GOT3 (cell line): ENCODE results near the gene TNFAIP8.

Experiments
- DNase-seq: peaks from one replicate; lab custom pipeline; 2025; ENCODE audit warnings: mixed read lengths; lab: John Stamatoyannopoulos, UW

TNFAIP8 gene

DNA sequence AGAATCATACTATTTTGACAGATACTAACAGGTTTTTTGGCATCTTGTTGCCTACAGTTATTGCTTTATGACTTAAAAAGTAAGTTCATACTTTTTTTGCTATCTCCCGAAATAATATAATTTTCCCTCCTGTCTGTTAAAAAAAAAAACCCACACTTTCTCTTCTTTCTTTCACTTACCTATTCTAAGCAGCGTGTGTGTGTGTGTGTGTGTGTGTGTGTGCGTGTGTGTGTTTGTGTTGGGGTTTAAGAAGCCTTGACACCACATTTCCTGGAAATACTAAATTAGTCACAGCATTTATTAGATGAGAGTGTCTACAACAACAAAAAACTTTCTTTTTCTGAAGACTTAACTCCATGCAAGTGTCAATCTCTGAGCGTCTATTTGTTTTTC is 12.4 kb downstream of the TNFAIP8 start:
- no peak for DNase-seq

DNA sequence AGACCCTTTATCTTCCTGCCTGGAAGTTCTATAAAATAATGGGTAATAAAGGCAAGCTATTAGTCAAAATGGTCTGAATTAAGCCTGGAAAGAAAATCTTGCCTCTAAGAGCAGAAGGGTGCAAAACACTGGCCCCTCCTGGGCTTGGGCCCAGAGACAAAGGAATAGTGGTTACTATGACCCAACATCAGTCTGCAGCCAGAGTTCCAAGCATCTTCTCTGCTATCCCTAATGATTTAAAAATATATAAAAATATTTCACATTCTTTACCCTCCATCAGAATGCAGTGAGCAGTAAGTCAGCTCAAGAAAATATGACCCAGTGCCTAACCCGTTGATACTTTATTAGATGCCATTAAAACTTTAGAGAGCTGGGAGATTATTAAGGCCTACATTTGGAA is 14.7 kb downstream of the TNFAIP8 start:
- no peak for DNase-seq

DNA sequence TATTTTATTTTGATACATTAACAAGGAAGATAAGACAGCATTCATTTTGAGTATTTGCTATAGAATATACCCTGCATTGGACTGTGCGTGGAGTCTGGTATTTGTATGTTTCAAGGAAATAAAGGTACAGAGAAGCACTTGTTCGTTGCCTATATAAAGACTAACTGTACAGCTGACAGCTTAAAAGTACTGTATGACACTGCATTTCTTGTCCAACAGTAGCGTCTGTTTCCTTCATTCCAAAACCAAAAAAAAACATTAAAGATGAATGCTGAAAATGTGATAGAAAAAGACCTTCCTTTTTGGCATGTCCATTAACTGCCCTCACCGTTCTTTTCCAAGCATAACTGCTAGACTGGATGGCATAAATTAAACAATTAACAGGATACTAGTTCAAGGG is 15.3 kb downstream of the TNFAIP8 start:
- no peak for DNase-seq

DNA sequence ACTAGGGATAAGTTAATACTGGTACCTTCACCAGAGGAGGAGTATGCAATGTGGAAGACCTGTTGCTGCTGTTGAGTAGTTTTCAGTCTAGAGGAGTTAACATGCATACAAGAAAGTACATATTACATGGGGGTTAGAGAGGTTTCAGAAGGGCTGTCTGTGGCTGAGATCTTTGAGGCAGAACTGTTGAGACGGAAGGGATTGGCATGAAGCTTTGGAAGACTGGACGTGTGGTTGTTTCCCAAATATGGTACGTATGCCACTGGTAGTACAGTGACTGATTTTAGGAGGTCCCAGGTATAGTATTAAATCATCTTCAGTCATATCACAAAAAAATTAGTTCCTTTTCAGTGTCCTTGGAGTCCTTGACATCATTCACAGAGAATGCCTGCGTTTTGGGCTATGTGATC is 17.6 kb downstream of the TNFAIP8 start:
- no peak for DNase-seq

DNA sequence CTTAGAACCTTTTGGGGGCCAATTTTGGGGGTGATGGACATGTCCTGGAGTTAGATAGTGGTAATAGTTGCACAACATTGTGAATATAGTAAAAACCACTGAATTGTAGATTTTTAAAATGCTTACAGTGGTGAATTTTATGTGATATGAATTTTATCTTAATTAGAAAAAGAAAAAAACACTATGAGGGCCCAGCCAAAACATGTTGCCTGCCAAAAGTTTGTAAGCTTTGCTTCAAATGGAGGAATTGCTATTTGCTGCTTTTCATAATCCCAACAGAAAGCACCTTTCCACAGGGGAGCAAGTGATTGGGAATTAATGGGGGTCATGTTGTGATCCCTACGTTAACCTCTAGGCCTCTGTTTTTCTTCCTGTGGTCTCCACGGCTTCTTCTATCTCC is 19.1 kb downstream of the TNFAIP8 start:
- DNase-seq = no peak

DNA sequence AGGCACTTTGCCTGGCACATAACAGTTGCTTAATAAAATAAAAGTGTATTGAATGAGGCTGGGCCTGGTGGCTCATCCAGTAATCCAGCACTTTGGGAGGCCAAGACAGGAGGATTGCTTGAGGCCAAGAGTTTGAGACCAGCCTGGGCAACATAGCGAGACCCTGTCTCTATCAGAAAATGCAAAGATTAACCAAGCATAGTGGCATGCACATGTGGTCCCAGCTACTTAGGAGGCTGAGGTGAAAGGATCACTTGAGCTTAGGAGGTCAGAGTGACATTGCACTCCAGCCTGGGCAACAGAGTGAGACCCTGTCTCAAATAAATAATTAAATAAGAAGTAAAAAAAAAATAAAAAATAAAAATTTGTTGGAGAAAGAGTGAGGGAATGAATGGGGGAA is 21.2 kb downstream of the TNFAIP8 start:
- DNase-seq = no peak

DNA sequence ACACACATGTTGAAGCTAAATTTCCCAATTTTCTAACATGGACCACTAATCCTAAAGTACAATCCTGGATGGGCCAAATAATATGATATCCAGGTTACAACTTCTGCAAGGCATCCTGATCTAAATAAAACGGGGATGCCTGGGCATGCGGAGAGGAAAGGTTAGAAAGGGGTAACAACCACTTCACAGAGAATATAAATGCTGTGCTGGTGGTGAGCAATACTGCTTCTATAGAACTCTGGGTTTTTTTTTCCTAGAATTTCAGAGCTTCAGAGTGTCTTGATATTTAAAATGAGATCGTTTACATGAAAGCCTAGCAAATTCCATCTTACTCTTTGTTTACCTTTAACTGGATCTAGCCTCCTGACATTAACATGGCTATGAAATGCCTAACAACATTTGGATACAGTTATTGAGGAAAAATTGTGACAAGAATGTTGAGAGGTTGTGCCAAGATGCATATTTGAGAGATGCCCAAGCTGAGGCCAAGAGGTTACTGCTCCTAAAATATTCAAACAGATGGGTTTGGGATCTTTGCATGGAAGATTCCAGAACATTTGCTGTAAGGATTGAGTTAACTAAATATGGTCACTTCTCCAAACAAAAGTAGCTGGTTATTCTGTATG is 22.4 kb downstream of the TNFAIP8 start:
- no peak for DNase-seq

DNA sequence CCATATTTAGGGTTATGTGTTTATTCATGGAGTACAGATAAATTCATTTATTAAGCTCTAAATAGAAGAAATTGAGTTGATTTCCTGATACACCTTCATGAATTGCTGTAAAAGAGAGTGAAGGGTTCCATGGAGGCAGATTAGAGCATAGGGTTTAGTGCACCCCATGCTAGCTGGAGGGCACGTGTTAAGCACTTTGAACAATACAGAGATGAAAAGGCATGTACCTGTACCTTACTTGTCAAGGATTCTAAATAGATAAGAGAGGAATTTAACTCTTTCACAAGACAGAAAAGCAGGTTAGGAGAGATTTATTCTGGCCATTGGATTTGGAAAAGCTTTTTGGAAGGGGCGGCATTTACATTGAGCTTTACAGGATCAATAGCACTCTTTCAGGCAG is 23.3 kb downstream of the TNFAIP8 start:
- DNase-seq = no peak

DNA sequence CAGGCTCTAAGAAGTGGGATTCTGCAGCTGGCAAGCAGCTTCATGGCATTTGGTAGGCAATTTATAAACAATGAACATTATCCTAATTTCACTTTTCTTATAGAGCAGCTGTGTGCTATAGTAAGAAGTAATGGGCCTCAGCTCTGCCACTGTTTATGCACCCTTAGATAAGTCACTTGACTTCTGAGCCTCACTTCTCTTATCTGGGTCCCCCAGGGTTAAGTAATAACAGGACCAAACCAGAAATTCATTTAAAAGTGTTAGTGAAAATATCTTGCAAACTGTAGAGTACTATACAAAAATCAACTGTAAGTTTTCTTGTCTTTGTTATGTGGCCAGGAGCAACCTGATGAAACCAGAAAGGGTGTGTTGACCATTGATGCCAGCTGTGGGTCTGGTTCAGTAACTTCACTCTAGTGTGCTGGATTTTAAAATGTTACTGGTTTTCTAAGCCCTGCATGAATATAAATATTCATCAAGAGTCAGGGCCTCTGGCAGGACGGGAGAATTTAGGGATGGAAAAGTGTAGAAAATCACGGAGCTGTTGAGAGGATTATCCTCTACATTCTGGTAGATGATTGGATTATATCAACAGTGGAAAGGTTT is 24.2 kb downstream of the TNFAIP8 start:
- no peak for DNase-seq

DNA sequence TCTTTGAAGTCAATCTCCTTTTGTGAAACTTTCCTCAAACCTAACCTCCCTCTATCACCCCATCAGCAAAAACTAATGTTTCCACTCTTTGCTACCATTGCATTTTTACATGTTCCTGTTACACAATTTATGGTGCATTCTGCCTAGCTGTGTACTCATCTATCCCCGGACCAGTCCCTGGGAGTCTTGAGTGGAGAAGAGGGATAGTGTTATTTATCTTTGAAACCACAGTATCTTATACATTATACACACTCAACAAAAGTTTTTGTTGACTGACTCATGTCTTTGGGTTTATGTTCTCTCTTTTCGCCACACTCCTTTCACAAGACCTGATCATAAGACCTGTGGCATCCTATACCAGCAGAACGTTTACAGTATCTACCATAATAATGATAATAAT is 26.4 kb downstream of the TNFAIP8 start:
- no peak for DNase-seq

DNA sequence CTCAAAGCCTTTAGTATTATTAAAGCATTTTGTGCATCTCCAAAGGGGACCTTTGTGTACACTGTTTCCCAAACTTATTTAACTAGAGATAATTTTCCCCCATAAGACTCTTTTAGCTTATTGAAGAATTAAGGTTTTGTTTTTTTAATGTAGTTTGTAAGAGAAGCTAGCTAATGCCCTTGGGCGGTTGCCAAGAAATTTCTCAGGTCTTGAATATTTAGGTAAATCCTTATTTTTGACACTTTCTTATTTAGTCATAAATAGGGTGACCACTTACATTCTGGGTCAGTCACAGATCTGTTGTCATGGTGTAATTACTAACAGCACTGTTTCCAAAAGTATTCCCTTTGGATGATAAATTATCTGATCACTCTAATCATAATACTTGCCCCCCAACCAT is 27.2 kb downstream of the TNFAIP8 start:
- DNase-seq = no peak

DNA sequence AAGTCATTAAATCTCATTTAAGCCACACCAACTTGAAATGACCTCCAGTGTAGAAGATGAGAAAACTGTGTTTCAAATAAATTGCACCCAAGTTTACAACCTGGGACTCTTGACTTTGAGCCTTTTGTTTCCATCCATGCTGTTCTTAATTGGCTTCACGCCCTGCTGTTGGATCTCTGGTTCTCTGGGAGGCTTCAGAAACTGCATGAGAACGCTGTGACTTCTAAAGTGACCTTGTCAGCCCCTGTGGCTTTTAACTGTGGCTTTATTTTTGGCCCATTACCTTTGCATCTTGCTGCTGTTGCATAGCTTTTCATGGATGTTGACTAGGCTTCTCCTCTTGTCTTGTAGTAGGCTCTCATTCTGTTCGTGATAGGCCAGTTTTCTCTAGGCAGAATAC is 29.3 kb downstream of the TNFAIP8 start:
- no peak for DNase-seq

DNA sequence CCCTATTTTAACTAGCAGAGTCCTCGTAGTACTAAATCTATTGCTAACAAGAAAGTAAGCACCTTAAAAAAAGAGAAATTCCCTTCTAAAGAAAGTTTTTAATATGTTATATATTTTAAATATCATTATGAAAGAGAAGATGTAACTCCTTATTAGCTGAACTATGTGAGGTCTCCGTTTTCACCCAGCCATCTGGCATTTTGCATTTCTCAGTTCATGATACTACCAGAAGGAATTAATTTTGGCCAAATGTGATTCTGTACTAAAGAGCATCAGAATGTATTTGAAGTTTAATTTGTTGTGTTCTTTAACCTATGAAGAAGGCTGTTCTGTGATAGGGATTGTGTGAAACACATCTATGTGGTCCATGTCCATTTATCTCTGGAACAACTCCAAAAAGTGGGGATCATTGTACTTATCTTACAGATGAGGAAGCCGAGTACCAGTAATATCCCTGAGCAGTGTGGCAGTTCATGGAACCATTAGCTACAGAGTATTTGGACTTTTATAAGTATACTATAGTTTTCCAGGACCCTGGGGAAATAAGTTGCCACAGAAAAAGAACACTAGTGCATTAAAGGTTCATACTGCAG is 29.8 kb downstream of the TNFAIP8 start:
- no peak for DNase-seq

DNA sequence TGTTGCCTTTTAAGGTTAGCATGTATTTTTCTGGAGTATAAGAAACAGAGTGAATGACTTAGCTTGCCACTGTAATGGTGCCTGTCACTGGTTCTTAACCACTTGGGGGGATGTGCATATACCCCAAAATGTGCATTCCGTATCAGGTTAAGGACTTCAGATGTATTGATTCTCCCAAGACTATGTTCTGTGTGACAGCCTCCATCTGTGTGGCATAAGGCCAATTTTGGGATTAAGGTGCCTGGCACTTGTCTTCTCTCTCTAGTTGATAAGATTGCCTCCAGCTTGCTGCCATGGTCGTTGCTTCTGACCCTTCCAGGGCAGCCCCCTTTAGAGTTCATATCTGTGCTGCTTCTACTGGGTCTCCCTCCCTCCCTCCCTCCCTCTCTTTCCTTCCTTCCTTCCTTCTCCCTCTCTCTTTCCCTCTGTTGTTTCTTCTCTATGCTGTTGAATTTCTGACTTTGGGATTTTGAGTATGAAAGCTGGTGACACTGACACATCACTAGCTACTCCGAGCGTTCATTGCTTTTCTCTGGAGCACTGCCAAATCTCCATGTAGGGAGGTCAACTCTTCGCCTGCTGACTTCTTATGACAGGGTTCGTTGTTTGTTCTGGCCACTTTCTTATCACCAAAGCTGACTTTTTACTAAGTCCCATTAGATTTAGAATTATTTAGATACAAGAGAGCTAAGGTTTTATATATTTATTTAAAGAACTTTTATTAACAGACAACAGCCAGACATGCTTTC is 31.0 kb downstream of the TNFAIP8 start:
- no peak for DNase-seq

DNA sequence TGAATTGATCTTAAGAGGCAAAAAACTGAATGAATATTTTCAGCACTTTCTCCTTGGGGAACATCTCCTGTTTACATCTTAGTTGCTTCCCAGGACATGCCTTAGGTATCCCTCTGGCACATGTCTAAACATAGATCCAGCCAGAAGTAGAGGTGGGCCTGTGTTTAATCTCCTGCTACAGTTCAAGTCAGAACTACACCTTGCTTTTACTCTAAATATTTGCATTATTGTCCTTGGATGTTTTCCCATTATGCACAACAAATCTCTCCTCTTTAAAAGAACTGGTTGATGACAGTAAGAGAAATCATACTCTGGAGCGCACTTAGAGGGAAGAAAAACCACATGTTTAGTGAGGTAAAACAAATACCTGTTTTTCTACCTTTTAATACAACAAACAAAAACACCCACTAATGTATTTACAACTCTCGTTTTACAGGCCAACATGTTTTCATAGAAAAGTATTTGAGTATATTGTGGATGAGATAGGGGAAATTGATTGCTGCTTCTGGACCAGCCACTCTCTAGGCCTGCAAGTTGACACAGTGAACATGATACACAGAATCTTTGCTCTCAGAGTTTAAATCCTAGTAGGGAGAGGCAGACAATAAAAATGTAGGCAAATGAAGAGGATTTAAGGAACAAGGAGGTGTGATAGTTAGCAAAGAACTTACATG is 32.3 kb downstream of the TNFAIP8 start:
- DNase-seq = no peak

DNA sequence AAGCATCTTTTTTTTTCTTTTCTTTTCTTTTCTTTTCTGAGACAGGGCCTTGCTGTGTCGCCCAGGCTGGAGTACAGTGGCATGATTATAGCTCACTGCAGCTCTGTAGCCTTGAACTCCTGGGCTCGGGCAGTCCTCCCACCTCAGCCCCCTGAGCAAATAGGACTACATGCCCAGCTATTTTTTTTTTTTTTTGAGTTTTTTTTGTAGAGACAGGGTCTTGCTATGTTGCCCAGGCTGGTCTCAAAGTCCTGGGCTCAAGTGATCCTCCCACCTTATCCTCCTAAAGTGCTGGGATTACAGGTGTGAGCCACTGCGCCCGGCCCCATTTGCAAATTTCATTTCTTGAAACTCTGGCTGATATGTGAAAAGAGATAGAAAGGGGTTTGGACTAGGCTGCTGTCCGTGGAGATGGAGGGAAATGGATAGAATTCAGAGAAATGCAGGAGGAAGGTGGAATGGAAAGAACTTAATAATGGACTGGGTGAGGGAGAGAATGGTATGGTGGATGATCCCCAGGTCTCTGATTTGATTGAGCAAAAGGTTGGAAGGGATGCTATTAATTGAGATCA is 32.9 kb downstream of the TNFAIP8 start:
- DNase-seq = no peak

DNA sequence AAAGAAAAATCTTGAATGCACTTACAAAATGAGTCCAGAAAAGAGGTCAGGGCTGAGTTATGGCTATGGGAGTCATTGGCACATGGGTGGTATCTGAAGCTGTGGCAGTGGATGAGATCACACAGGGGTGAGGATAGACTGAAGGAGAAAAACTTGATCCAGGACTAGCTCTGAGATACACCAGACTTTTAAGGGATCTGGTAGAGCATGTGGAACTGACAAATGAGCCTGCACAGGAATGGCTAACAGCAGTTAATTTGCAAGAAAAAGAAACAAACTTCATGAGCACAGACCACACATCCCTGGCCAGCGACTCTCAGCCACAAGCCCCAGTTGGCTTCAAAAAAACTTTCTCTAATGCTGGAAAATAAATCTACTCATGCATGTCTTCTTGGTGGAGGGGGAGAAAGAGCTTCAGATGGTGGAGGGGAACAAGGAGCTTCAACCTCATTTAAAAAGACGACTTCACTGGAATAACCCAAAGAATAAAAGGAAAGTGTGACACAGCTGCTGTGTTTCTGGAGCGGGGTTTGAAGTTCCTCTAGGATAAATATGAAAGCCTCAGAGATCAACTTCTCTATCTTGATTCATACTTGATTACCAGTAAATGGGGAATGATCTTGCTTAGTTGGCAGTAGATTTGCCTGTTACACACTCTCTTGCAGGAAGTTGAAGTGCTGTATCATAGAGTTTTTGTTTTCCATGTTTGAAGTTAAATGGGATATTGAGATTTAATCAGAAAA is 33.6 kb downstream of the TNFAIP8 start:
- DNase-seq = no peak

DNA sequence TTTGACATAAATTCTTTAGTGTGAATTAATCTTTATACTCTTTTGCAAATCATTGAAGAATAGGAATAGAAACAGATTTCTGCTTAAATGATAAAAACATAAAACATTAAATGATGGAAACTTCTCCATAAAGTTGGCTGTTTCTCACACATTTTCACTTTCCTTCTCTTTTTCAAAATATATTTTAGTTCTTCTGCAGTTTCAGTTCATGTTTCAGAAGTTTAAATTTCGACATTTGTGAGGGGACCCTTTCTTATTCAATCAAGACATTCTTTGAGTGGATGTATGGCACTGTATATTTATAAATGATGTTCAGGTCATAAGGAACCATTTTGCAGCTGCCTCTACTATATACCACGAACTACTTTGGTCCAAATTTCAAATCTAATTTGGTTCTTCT is 34.6 kb downstream of the TNFAIP8 start:
- DNase-seq = no peak

DNA sequence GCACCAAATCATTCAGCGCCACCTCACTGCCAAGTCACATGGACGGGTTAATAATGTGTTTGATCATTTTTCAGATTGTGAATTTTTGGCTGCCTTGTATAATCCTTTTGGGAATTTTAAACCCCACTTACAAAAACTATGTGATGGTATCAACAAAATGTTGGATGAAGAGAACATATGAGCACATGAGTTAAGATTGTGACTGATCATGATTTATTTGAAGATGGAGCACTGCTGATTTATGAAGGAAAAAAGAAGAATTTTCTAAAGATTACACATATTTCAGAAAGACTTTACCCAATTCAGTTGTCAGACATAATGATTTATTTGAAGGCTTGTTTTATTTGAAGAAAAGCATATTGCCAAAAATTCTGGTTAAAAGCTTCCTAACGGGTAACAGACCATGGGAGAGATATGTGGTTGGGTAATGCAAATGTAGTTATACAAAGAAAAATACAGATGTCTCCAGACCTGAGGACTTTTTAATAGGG is 37.4 kb downstream of the TNFAIP8 start:
- no peak for DNase-seq

DNA sequence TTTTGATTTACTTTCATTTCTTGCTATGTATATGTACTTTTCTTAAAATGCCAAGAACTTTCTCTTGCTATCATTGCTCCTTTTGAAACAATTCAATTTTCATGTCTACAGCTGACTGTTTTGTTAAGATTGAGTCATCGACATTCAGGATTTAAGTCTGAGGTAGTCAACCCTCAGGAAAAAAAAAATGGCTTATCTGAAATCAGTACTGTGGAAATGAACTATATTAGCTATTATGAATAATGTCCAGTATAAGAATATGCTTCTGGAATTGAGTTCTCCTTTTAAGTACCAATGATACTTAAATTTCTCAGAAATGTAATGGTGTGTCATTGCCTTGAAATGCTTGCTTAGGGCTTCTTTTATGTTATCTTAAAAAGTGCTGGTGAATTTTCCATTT is 37.9 kb downstream of the TNFAIP8 start:
- no peak for DNase-seq

DNA sequence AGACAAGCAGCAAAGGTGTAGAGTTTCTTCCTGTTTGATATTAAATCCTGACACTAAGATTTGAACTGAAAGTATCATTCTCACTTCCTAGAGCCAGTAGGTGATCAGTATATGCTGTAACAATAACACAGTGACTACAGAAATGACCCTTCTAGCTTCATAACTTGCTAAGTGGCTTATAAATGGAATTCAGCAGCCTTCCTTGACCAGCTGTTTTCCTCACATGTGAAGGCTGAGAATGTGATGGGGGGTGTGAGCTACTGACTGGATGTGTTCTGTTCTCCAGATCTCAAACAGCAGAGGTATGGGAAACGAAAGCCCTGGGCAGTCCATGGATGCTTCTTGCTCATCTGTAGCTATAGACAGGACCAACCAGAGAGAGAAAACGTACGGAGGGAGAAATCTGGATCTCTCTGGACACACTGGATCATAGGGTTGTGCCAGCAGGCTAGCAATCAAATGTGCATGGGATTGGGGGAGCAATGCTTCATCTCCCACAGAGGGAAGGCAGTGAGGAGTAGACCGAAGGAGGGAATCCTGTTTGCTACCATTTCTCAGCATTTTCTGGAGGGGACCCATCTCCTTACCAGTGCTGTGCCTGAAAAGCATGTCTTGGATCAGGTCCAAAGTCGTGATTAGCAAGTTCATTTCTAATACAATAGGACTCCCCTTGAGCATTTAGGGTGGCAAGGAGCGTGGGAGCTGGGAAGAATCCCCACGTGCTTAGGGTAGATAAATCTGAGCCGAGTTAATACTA is 39.4 kb downstream of the TNFAIP8 start:
- DNase-seq = no peak
